ENCODE data around the gene ANKMY2.
A peak's percentile ranks its signal among the peaks of the same experiment; 100 is the strongest.
"Not testable (repeated sequence)": the region's sequence is repeated elsewhere in the genome, so short reads cannot be mapped to it uniquely, and the experiment has no call there.

Gene ANKMY2

GRCh38 chr7:16645593-16646471 is at the start of gene ANKMY2, which contains the start of gene BZW2:
Gene ANKMY2 (minus strand): TSS chr7:16645754. CDS start chr7:16645573, 181 bp downstream.
Gene BZW2 (plus strand): TSS chr7:16646181. CDS start chr7:16665444, 19,263 bp downstream.
- peak; percentile 95 for DNase-seq (ENCODE audit: low spot score)

DNA sequence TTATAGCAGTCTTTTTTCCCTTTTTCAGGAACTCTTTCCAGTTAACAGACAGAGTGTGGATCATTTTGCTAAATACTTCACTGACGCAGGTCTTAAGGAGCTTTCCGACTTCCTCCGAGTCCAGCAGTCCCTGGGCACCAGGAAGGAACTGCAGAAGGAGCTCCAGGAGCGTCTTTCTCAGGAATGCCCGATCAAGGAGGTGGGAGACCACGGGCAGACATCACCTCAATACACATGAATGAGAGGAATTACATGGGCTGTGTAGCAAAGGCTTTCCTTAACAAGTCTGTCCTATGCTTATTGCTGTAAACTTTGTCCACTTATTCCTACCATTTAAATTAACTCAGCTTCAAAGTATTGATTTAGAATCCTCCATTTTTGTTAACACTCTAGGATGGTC is 49.3 kb upstream of the ANKMY2 start:
- no peak for DNase-seq (ENCODE audit: low spot score)

- DNase-seq (ENCODE audit: low spot score): no peak
These were observed 48.2 kb upstream of the ANKMY2 start for GRCh38 chr7:16693601-16694318.

DNA sequence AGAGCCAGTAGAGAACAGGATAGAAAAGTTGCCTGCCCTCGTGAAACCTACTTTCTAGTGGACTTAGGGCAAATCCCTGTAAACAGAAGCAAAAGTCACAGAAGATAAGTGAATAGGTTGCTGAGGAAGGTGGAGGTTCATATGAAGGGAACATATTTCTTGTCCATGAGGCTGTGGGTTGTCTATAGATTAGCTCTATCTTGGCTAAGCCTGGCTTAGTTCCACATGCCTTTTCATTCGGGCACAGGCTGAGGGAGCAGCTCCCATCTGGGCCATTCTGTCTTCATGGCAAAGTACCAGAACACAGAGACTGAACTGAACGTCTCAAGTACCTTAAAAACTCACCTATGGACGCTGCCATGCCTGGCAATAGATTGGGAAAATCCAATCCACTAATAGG is 45.7 kb upstream of the ANKMY2 start:
- no peak for DNase-seq (ENCODE audit: low spot score)

- peak; percentile 86 for DNase-seq (ENCODE audit: low spot score)
These were observed 42.7 kb upstream of the ANKMY2 start for GRCh38 chr7:16688249-16688648.

GRCh38 chr7:16685535-16685934 is 40.0 kb upstream of the ANKMY2 start:
- no peak for DNase-seq (ENCODE audit: low spot score)

GRCh38 chr7:16684935-16685334 is 39.4 kb upstream of the ANKMY2 start:
- no peak for DNase-seq (ENCODE audit: low spot score)

DNA sequence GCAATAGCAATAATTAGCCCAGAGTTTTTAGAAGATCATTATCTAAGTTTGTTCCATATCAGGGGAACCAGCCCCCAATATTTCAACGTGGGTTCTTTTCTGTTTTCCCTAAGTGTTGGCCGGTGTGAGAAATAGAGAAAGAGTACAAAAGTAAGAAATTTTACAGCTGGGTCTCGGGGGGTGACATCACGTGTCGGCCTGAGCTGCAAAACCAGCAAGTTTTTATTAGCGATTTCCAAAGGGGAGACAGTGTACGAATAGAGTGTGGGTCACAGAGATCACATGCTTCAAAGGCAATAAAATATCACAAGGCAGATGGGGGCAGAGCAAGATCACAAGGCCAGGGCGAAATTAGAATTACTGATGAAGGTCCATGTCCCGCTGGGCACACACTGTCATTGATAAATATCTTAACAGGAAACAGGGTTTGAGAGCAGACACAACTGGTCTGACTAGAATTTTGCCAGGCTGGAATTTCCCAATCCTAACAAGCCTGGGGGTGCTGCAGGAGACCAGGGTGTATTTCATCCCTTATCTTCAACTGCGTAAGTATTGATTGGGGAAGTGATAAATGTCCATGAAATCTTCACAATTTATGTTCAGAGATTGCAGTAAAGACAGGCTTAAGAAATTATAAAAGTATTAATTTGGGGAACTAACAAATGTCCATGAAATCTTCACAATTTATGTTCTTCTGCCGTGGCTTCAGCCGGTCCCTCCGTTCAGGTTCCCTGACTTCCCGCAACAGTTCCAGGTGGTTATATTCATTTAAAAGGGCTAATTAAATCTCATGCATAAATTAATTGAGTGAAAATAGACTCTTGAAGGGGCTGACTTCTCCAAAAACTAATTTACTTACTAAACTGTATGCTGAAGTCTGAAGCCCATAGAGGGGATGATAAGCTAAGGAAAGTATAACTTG is 33.4 kb upstream of the ANKMY2 start:
- not testable (repeated sequence) for DNase-seq (ENCODE audit: low spot score)

GRCh38 chr7:16677978-16678494 is 32.5 kb upstream of the ANKMY2 start:
- DNase-seq (ENCODE audit: low spot score): no peak

DNA sequence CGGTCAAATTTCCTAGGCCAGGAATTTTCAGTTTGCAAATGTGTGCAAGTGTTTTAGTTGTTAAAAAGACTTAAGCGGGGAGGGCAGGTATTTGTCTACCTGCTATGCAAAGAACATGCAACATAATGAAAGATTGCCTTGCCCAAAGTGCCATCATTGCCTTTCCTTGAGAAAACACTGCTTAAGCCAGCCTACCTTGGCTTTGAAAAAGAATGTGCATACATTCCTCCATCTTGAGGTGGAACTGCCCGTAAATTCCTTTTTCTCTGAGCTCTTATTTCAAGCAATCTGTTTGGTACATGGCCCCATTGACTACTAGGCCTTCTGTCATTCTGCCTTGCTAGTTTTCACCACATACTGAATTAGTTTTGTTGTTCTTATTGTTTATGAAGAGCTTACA is 29.7 kb upstream of the ANKMY2 start:
- DNase-seq (ENCODE audit: low spot score): no peak

DNA sequence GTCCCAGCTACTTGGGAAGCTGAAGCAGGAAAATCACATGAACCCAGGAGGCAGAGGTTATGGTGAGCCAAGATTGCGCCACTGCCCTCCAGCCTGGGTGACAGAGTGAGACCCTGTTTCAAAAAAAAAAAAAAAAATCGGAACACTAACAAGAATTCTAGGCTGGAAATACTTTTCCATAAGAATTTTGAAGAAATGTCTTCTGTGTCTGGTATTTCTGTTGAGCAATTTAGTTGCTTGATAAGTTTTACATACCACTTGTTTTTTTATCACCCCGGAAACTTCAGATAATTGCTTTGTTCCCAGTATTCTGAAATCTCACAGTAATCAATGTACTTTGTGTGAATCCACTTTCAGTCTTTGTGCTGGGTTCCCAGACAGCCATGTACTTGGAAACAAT is 26.3 kb upstream of the ANKMY2 start:
- no peak for DNase-seq (ENCODE audit: low spot score)

DNA sequence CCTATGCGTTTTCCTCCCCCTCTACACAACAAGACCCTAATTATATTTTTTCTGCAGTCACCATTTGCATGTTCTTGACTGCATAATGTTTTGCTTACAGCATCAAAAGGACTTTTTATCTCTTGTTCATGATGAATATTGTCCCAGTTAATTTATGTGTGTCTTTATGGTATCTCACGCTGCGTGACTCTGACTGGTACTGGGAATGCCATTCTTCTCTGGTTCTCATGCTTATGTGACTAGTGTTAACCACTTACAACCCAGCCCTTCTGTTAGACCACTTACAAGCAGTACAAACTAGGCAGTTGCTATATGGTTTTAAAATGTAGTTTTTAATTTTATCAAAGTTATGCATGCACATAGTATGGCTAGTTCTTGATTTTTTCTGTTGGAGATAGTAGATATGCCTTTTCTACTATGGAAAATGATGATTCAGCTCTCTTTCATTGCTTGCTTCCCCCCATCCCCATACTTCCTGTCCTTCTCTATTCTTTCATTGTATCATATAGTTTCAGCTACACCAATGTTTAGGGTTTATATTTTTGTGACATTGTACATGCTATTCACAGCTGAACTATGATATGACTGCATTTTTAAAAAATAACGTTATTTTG is 25.3 kb upstream of the ANKMY2 start:
- DNase-seq (ENCODE audit: low spot score): no peak

DNA sequence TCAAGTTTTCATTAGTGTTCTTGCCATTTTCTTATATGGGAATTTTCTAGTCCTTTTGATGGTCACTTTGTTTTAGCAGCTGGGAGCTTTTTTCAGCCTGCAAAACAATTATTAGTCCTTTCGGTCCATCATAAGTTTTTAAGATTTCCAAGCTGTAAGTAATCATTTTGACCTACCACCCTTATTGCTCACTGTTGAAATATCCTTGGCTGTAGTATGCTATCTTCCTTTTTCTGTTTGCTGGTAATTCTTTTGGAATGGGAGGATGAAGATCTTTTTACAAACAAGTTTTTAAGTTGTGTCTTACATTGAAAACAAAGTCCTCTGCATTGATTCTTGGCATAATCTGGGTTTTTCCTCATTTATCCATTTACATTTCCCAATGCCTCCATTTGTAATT is 24.5 kb upstream of the ANKMY2 start:
- no peak for DNase-seq (ENCODE audit: low spot score)

GRCh38 chr7:16669581-16669980 is 24.0 kb upstream of the ANKMY2 start:
- DNase-seq (ENCODE audit: low spot score): peak; percentile 12

DNA sequence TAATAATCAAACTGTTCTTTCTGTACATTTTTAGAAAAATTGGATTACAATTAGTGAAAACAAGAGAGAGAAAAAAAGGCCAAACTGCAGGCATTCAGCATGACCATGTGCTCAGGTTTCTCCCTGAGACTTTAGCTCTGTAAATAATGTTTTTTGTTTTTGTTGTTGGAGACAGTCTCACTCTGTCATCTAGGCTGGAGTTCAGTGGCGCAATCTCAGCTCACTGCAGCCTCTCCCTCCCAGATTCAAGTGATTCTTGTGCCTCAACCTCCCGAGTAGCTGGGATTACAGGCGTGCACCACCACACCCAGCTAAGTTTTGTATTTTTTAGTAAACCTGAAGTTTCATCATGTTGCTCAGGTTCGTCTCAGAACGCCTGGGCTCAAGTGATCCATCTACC is 23.4 kb upstream of the ANKMY2 start:
- no peak for DNase-seq (ENCODE audit: low spot score)

- DNase-seq (ENCODE audit: low spot score): peak; percentile 81
These were observed 22.7 kb upstream of the ANKMY2 start for GRCh38 chr7:16668049-16668858.

DNA sequence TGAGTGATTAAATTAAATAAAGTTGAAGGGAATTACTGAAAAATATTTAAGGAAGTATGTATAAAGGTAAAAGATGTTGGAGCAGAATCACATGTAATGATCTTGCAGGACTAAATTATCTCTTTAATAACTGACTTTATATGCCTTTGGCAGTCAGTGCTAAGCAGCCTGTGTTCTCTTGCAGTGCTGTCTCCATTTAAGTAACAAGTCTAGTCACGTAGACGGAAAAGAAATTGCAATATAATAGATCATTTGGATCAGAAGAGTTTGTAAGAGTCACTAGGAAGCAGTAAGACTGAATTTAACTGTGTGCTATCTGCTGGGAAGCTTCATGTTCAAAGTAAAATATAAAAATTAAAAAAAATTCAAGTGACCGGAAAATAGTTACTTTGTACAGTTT is 21.8 kb upstream of the ANKMY2 start:
- DNase-seq (ENCODE audit: low spot score): no peak

GRCh38 chr7:16661924-16662323 is 16.4 kb upstream of the ANKMY2 start:
- no peak for DNase-seq (ENCODE audit: low spot score)

DNA sequence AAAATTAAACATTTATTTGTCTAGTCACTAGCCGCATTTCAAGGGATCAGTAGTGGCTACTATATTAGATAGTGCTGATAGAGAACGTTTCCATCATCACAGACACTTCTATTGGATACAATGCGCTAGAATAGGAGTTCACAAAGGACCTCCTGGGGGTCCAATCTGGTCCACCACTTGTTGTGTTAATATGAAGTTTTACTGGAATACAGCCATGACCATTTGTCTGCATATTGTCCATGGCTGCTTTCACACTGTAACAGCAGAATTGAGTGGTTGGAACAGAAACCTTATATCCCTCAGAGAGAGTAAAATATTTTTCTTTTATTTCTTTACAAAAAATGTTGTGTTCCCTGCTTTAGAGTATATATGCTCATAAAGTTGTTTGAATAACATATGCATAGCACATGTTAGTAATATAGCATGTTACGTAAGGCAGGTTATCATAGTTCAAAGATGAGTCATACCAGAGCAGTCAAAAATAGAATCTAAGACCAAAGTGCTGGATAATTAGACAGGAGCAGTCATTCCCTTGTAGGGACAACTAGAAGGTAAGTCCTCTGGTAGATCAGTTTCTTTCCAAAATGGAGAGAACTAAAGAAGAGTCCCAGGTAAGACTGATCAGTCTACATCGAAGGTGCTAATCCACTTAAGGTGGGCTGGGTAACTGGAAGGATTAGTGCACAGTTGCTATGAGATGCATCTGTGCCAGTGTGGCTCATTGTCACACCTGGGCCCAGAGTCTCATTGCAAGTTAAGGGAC is 15.3 kb upstream of the ANKMY2 start:
- DNase-seq (ENCODE audit: low spot score): peak; percentile 74
